ENCODE data around the gene RFXANK.
"Not testable (repeated sequence)": the region's sequence is repeated elsewhere in the genome, so short reads cannot be mapped to it uniquely, and the experiment has no call there.

The RFXANK gene

GRCh38 chr19:19205416-19206410 lies 13.7 kb downstream of the RFXANK start:
- no peak for DNase-seq (ENCODE audit: low read depth in 2 of 2)

GRCh38 chr19:19206938-19207337 lies 14.9 kb downstream of the RFXANK start:
- DNase-seq (ENCODE audit: low read depth in 2 of 2): no peak

GRCh38 chr19:19207637-19208572 lies 15.8 kb downstream of the RFXANK start:
- no peak for DNase-seq (ENCODE audit: low read depth in 2 of 2)

GRCh38 chr19:19209372-19209771 lies 17.3 kb downstream of the RFXANK start:
- DNase-seq (ENCODE audit: low read depth in 2 of 2): no peak

- DNase-seq (ENCODE audit: low read depth in 2 of 2): no peak
Measured at GRCh38 chr19:19211499-19212420, 19.7 kb downstream of the RFXANK start, which contains the start of gene NCAN. NCAN (plus strand) TSS chr19:19211958; CDS start chr19:19216954, 4,996 bp downstream.

GRCh38 chr19:19212916-19213315 lies 20.9 kb downstream of the RFXANK start:
- DNase-seq (ENCODE audit: low read depth in 2 of 2): no peak

GRCh38 chr19:19213426-19214158 lies 21.5 kb downstream of the RFXANK start:
- no peak for DNase-seq (ENCODE audit: low read depth in 2 of 2)

- no peak for DNase-seq (ENCODE audit: low read depth in 2 of 2)
Measured at GRCh38 chr19:19214159-19214490, 22.1 kb downstream of the RFXANK start.

- DNase-seq (ENCODE audit: low read depth in 2 of 2): no peak
Measured at GRCh38 chr19:19214892-19215291, 22.8 kb downstream of the RFXANK start.

- no peak for DNase-seq (ENCODE audit: low read depth in 2 of 2)
Measured at GRCh38 chr19:19215792-19216191, 23.7 kb downstream of the RFXANK start.

- DNase-seq (ENCODE audit: low read depth in 2 of 2): no peak
Measured at GRCh38 chr19:19217099-19217498, 25.0 kb downstream of the RFXANK start.

- DNase-seq (ENCODE audit: low read depth in 2 of 2): no peak
Measured at GRCh38 chr19:19218911-19219310, 26.9 kb downstream of the RFXANK start.

- not testable (repeated sequence) for DNase-seq (ENCODE audit: low read depth in 2 of 2)
Measured at GRCh38 chr19:19221000-19221399, 28.9 kb downstream of the RFXANK start.

GRCh38 chr19:19223060-19223459 lies 31.0 kb downstream of the RFXANK start:
- DNase-seq (ENCODE audit: low read depth in 2 of 2): no peak

- DNase-seq (ENCODE audit: low read depth in 2 of 2): no peak
Measured at GRCh38 chr19:19223636-19224035, 31.6 kb downstream of the RFXANK start.

- DNase-seq (ENCODE audit: low read depth in 2 of 2): no peak
Measured at GRCh38 chr19:19224150-19224851, 32.2 kb downstream of the RFXANK start.

- peak; percentile 61 to 62 for DNase-seq (ENCODE audit: low read depth in 2 of 2)
Measured at GRCh38 chr19:19224852-19225494, 32.9 kb downstream of the RFXANK start.

GRCh38 chr19:19226204-19226603 lies 34.1 kb downstream of the RFXANK start:
- no peak for DNase-seq (ENCODE audit: low read depth in 2 of 2)

GRCh38 chr19:19226663-19227062 lies 34.6 kb downstream of the RFXANK start:
- DNase-seq (ENCODE audit: low read depth in 2 of 2): no peak

All from stimulated activated CD4-positive, alpha-beta T cell treated with anti-CD3 and anti-CD28 coated beads, Interleukin-1b, Interleukin-23, amount 100 ng/mL, for 4 hours (primary cell).